Ovary (tissue), 1 donor: ENCODE data around the gene CACNA1H.

ENCODE experiments used
- EP300 ChIP-seq: sonication (generic); formaldehyde crosslinking; IDR thresholded peaks from one replicate; pipeline ENCODE4 v1.6.1; 2017; ENCODE audit warnings: antibody characterized with exemption
- POLR2A ChIP-seq: fragments of 450-650 bp; IDR thresholded peaks from one replicate; pipeline ENCODE4 v1.6.1; 2017; ENCODE audit warnings: antibody characterized with exemption, mild to moderate bottlenecking, moderate library complexity

DNA sequence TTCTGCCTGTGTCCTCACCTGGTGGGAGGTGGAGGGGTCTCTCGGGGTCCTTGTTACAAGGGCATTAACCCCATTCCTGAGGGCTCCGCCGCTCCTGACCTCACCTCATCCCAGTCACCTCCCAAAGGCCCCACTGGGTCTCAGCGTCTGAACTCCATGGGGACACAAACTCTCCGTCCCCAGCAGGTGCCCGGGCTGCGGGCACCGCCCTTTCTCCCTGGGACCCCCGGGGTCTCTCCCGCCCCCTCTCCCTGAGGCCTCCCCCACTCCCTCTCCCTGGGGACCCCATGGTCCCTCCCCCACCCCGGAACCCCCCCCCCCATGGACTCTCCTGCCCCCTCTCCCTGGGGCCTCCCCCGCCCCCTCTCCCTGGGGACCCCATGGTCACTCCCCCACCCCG lies 24.8 kb downstream of the CACNA1H start:
- TF ChIP-seq EP300 (no peak), POLR2A (no peak)
